Activated CD8-positive, alpha-beta T cell treated with anti-CD3 and anti-CD28 coated beads for 36 hours (primary cell): ENCODE results near the gene UHRF1. TPM values are rescaled to one million over a fixed set of nuclear protein-coding genes. Genes with fewer than 3 reads are reported as not detected.
A peak's percentile ranks its signal among the peaks of the same experiment; 100 is the strongest.

Experiments
- ATAC-seq: fragments of 200-7000 bp; cut with Tn5 transposase; one replicate; pipeline ENCODE4 v1.10.0; 2021; ENCODE audit warnings: mild to moderate bottlenecking, moderate library complexity
- CTCF ChIA-PET: fragments of 350-600 bp; sonication (Branson Sonifier 250); formaldehyde crosslinking; loops from one replicate; lab custom pipeline; 2021; ENCODE audit warnings: antibody characterized with exemption; lab: Charles Lee
- POLR2A ChIA-PET: fragments of 350-600 bp; sonication (Branson Sonifier 250); formaldehyde crosslinking; loops from one replicate; lab custom pipeline; 2021; ENCODE audit warnings: antibody characterized with exemption; lab: Charles Lee
- DNase-seq: peaks from one replicate; pipeline ENCODE4 v3.0.0-alpha.2; 2020
- H3K27ac Mint-ChIP-seq: one replicate; pipeline ENCODE4 v1.8.0; 2021; ENCODE audit warnings: mild to moderate bottlenecking, mixed read lengths
- H3K27me3 Mint-ChIP-seq: one replicate; pipeline ENCODE4 v1.8.0; 2021; ENCODE audit warnings: mixed read lengths
- H3K36me3 Mint-ChIP-seq: one replicate; pipeline ENCODE4 v1.8.0; 2021; ENCODE audit warnings: low read depth, mixed read lengths
- H3K4me1 Mint-ChIP-seq: one replicate; pipeline ENCODE4 v1.8.0; 2021; ENCODE audit warnings: low read depth, mixed read lengths
- H3K4me3 Mint-ChIP-seq: one replicate; pipeline ENCODE4 v1.8.0; 2021; ENCODE audit warnings: mild to moderate bottlenecking, moderate library complexity, mixed read lengths
- H3K9me3 Mint-ChIP-seq: one replicate; pipeline ENCODE4 v1.8.0; 2021; ENCODE audit warnings: mixed read lengths
- CTCF ChIP-seq: fragments of 200-600 bp; IDR thresholded peaks from one replicate; pipeline ENCODE4 v1.8.0; 2022; ENCODE audit warnings: antibody characterized with exemption, mild to moderate bottlenecking
- intact Hi-C: fragments of 100-400 bp; cut with micrococcal nuclease; formaldehyde crosslinking; loops from one replicate; pipeline ENCODE4 v1.10.0; 2022
- total RNA-seq, 2 experiments: library from RNA; stranded (reverse); gene quantifications; one replicate each; pipeline ENCODE4 v1.2.3, GENCODE V29; 2021

UHRF1 gene
- total RNA-seq, 2 experiments from 2014 or later, result 173 to 175 TPM

DNA sequence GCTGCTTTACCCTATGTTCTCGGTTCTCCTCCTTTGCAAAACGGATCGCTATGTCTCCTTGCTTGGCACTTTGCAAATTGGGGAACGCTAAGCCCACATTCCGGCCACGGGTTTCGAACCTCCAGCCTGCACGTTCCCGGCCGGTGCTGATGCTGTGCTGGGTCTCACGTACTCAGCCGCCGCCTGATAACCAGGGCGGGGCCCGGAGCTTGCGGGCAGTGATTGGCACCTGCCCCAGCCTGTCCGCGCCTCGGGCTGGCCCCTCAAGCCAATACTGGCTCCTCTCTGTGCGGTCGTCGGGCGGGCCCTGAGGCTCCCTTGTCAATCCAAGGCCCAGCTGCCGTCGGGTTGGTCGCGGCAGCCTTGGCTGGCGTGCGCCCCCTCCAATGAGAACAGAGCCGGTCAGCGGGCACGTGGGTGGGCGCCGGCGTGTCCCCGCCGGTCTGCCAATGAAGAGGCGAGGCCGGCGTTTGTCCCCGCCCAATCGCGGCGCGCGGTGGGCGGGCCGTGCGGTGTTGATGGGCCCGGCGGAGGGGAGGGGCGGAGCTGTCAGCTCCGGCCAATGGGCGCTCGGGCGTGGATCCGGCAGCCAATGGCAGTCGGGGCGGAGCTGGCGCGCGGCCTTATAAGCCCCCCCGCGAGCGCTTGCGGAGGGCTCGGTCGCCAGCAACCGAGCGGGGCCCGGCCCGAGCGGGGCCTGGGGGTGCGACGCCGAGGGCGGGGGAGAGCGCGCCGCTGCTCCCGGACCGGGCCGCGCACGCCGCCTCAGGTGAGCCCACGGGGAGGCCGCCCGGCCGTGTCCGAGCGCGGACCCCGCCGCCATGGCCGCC lies 59.4 kb downstream of the UHRF1 start, which contains the start of gene KDM4B:
KDM4B (plus strand) TSS at position 652 of the 830 bp plus-strand sequence. CDS start 63,778 bp downstream, outside the sequence.
- peak; percentile 99 for DNase-seq
- intact Hi-C loops, result no loop called here
- no peaks in the 10 kb centered on the region for H3K9me3 Mint-ChIP-seq
- peaks cover 36% of the 10 kb centered on the region for H3K4me1 Mint-ChIP-seq
- no peak for TF ChIP-seq CTCF
- H3K27ac Mint-ChIP-seq, result peak within 1 kb of the TSS; percentile 96
- H3K27me3 Mint-ChIP-seq, result no peaks in the 10 kb centered on the region
- H3K4me3 Mint-ChIP-seq, result peak within 1 kb of the TSS; percentile 95
- CTCF ChIA-PET, result interaction anchor here (1.6 to 5.6 kb wide), 3 partner anchors 56 to 159 kb away, joined by 5 to 30 read pairs (median 10); no protein-coding TSS in a partner anchor
- POLR2A ChIA-PET, result interaction anchor here (0.7 to 1.9 kb wide), 7 partner anchors 10 to 722 kb away, joined by 3 to 7 read pairs (median 3); no protein-coding TSS in a partner anchor
- peak; percentile 95 for ATAC-seq
- H3K36me3 Mint-ChIP-seq, result peaks cover 16% of the 10 kb centered on the region

GRCh38 chr19:4969292-4969771 lies 60.0 kb downstream of the UHRF1 start:
- DNase-seq (no peak), ATAC-seq (no peak)
- no peaks in the 10 kb centered on the region for H3K9me3 Mint-ChIP-seq
- H3K4me3 Mint-ChIP-seq, result peak overlapping the region; percentile 95
- no peak overlapping the region for H3K27ac Mint-ChIP-seq
- H3K4me1 Mint-ChIP-seq, result peaks cover 36% of the 10 kb centered on the region
- peaks cover 14% of the 10 kb centered on the region for H3K36me3 Mint-ChIP-seq
- POLR2A ChIA-PET, result interaction anchor here (0.8 to 1.9 kb wide), 6 partner anchors 10 to 721 kb away, joined by 3 to 7 read pairs (median 4); no protein-coding TSS in a partner anchor
- no peak for TF ChIP-seq CTCF
- no peaks in the 10 kb centered on the region for H3K27me3 Mint-ChIP-seq
- intact Hi-C loops, result no loop called here
- CTCF ChIA-PET, result interaction anchor here (1.6 to 5.6 kb wide), 3 partner anchors 57 to 160 kb away, joined by 5 to 30 read pairs (median 10); no protein-coding TSS in a partner anchor

GRCh38 chr19:4969772-4970531 lies 60.7 kb downstream of the UHRF1 start:
- ChIA-PET CTCF (interaction anchor here (1.3 to 5.6 kb wide), 6 partner anchors 58 to 160 kb away, joined by 4 to 30 read pairs (median 5); no protein-coding TSS in a partner anchor), POLR2A (interaction anchor here (0.8 to 1.9 kb wide), 6 partner anchors 8 to 721 kb away, joined by 3 to 5 read pairs (median 3); no protein-coding TSS in a partner anchor)
- DNase-seq (peak; percentile 22), ATAC-seq (no peak)
- no peak for TF ChIP-seq CTCF
- Mint-ChIP-seq H3K36me3 (peaks cover 10% of the 10 kb centered on the region), H3K27ac (peak overlapping the region; percentile 83), H3K4me1 (peaks cover 39% of the 10 kb centered on the region), H3K27me3 (no peaks in the 10 kb centered on the region), H3K9me3 (no peaks in the 10 kb centered on the region), H3K4me3 (peak overlapping the region; percentile 95)
- intact Hi-C loops, result no loop called here

DNA sequence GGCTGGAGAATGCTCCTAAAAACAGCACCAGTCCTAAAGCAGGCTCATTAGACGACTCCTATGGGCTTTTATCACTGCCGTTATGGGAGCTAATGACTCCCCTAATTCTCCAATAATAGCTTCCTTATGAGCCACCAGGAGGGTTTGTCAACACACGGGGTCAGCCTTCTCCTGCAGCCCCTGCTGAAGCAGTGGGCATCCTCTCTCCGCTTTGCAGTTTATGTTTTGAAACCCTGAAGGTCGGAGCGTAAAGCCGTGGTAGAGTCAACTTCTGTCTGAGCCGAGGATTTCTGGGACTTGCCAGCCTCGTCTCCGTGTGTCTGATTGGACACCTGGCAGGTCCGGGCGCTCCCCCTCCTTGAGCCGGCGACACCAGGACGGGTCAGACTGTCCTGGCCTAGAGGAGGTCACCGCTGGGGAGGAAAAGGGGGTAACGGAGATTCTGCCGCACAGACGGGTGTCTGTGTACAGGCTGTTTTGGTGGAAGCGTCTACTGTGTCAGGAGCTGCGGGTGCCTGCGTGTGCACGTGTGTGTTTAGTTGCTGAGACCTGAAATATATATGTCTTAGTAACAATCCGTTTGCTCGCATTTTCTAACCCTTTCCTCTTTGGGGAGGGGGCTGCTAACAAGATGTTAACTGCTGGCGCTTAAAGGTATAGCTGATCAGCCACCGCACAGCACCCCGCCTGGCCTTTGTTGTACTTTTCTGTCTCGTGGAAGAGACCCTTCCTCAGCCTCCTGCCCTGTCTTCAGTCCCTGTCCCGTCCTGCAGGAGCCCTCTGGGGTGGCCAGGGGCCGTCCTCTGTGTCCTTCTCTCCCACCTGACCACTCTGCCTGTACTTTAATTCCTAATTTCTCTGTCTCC lies 61.5 kb downstream of the UHRF1 start:
- no peak for TF ChIP-seq CTCF
- H3K36me3 Mint-ChIP-seq, result peaks cover 8% of the 10 kb centered on the region
- H3K27me3 Mint-ChIP-seq, result no peaks in the 10 kb centered on the region
- DNase-seq (no peak), ATAC-seq (no peak)
- H3K9me3 Mint-ChIP-seq, result no peaks in the 10 kb centered on the region
- peak overlapping the region; percentile 95 for H3K4me3 Mint-ChIP-seq
- POLR2A ChIA-PET, result interaction anchor here (0.8 to 1.9 kb wide), 4 partner anchors 9 to 59 kb away, joined by 3 to 5 read pairs (median 4); no protein-coding TSS in a partner anchor
- peaks cover 40% of the 10 kb centered on the region for H3K4me1 Mint-ChIP-seq
- intact Hi-C loops, result no loop called here
- H3K27ac Mint-ChIP-seq, result peak overlapping the region; percentile 3
- CTCF ChIA-PET, result interaction anchor here (1.3 to 5.6 kb wide), 6 partner anchors 59 to 161 kb away, joined by 3 to 30 read pairs (median 4); no protein-coding TSS in a partner anchor
